GM19099 (cell line): ENCODE data around the gene PRDX2.

Experiments
- POLR2A ChIP-seq: IDR thresholded peaks from 3 replicates; pipeline ENCODE4 v1.6.1; 2011; ENCODE audit warnings: low read depth; ENCODE audit not compliant: insufficient read length; ENCODE audit errors: extremely low read depth

The PRDX2 gene

DNA sequence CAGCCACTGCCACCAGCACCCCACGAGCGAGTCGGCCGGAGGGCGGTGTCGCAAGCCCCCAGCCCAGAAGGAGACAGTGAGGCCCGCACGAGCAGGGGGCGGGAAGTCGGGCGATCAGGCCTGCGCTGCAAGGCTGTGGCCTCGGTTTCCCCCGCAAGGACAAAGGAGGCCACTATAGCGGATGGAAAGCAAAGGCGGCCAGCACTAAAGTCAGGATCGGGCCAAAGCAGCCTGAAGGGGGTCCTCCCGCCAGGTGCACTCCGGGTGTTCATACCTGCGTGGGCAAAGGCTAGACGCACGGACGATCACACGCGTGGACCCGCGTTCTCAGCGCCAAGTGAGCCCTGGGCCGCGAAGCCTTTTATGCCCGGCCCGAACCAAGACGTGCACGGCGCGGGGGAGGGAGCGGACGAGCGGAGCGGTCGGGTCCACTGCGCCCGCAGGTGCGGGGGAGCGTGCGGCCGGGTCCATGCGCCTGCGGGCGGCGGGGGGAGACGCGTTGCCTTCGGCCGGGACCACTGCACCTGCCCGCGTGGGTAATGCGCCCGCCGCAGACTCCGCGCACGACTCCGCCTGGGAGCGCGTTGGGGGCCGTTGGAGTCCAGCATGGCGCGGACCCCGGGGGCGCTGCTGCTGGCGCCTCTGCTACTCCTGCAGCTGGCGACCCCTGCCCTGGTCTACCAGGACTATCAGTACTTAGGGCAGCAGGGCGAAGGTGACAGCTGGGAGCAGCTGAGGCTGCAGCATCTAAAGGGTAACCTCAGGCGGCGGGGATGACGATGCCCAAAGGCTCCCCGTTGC is at the start of gene PRDX2, which contains the start of gene THSD8:
Gene PRDX2, minus strand, starts transcription at position 335 of the 801 bp plus-strand sequence. CDS start 539 bp downstream, outside the sequence.
Gene THSD8, plus strand, starts transcription at position 604 of the 801 bp plus-strand sequence. Its CDS starts 3 bp downstream, at position 607.
- TF ChIP-seq POLR2A, result peak; percentile 95

DNA sequence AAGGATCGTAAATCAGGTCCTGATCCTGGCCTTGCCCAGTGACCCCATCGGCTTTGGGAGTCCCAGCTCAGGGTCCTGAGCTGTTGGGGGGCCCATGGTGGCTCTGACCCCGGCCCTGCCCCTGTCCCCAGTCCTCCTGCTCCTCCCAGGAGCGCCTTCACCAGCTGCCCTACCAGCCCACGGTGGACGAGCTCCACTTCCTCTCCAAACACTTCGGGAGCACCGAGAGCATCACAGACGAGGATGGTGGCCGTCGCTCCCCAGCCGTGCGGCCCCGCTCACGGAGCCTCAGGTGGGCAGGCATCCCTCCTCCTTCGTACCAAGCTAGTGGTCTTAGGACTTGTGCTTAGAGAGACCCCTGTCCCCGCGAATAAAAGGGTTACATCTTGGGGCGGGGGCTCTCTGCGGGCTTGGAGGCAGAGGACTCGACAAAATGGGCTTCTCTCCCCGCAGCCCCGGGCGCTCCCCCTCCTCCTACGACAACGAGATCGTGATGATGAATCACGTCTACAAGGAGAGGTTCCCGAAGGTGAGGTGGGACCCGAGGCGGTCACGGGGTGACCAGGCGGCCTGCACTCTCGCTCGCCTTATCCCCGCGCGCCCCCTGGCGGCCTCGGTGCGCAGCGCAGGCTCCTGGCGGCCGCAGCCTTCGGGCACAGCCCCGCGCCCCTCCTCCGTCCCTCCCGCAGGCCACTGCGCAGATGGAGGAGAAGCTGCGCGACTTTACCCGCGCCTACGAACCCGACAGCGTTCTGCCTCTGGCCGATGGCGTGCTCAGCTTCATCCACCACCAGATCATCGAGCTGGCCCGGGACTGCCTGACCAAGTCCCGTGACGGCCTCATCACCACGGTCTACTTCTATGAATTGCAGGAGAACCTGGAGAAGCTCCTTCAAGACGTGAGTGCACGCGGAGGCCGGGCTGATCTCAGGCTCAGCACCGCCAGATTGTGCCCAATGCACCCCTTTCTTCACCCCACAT is 45.8 kb upstream of the PRDX2 start:
- no peak for TF ChIP-seq POLR2A

GRCh38 chr19:12843999-12844732 is 42.6 kb upstream of the PRDX2 start:
- no peak for TF ChIP-seq POLR2A

GRCh38 chr19:12843328-12843727 is 41.7 kb upstream of the PRDX2 start:
- no peak for TF ChIP-seq POLR2A

- no peak for TF ChIP-seq POLR2A
Measured at GRCh38 chr19:12842511-12842910, 40.9 kb upstream of the PRDX2 start.

DNA sequence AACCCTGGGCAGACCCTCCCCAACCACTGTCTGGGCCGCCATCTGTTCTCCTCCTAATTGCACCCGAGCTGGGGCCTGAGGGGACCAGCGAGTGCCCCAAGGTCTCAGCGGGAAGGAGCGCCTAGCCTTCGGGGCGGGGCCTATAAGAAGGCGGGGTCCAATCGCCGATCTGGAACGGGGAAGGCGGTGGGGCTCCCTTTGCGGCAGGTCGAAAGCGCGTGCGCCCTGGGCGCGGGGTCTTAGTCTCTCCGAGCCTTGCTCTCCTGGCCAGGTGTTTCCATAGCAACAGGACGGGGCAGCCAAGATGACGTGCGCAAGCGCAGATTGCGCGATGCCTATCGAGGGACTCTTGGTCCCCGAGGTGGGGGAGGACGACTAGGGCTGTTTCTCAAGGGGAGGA is 39.5 kb upstream of the PRDX2 start:
- TF ChIP-seq POLR2A, result no peak

GRCh38 chr19:12840091-12841079 is 38.8 kb upstream of the PRDX2 start:
- TF ChIP-seq POLR2A, result no peak

DNA sequence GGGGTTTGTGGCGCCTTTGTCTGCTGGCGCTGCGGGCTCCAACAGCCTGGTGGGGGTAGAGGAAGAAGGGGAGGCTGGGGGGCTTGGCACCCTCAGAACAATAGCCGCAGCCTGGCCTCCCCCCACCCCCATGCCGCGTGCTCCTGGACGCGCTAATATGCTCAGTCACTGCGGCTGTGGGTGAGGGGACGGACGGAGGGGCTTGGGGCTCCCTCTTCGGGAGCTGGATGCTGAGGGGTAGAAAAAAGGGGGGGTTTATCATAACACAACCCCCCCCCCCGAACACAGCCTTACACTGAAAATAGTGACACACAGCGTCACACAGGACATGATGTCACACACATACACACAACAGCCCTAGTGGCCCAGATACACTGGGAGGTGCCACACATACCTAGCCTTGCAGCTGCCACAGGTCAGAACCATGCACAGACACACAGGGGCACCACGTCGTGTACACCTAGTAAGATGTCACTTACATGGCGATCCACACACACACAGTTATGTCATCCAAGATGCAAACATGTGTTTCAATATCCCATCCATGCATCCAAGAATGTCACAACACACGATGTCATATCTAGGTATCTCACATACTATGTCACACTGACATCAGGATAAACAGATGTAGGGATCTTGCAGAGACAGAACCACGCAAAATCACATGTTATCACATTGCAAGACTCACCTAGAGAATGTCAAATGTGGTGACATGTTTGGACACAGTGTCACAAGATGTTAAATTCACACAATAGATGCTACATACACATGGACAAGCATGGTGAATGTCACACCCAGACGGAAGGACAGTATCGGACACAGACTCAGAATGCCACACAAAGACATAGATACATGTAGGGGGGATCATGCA is 37.5 kb upstream of the PRDX2 start:
- no peak for TF ChIP-seq POLR2A

DNA sequence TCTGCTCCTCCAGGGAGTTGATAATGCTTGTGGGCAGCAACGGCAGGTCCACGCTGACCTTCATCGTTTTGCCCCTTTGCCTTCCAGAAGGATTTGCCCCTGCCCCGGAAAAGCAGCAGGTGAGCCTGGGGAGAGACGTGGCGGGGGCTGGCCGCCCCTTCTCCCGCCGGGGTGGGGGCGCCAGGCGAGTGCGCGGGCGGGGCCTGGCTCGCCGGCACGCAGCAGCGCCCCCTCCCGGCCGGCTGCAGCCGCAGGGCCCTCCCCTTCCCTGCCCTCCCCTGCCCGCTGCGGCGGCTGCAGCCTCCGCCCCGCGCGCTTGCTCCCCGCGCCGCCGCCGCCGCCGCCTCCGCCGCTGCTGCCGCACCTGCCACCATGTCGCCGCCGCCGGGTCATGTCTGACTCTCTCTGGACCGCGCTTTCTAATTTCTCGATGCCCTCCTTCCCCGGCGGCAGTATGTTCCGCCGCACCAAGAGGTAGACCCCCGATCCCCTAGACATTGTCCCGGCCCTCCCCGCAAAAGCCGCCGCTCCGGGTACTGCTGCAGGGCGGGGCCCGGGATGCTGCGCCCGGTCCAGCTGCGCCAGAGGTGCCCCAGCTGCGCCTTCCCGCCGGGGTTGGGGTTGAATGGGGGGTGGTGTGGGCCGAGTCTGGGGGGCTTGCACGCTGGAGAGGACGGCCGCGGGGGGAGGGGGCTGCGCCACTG is 36.7 kb upstream of the PRDX2 start, which contains the start of gene MAST1:
Gene MAST1, plus strand, starts transcription at position 334 of the 704 bp plus-strand sequence. Its CDS starts 58 bp downstream, at position 392.
- TF ChIP-seq POLR2A, result no peak

GRCh38 chr19:12837225-12837624 is 35.6 kb upstream of the PRDX2 start:
- TF ChIP-seq POLR2A, result no peak

DNA sequence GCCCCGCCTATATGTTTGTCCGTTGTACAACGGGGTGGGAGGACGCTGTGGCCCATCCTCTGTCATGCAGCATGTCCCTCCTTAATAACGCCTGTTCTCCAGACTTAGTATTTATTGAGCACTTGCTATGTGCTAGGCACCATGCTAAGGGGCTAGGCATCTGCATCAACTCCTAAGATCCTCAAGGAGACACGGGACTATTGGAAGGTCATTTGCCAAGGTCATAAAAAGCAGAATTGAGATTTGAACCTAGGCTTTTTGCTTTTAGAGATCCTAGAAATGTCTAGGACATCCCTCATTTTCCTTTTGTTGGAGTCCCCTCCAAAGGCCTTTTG is 34.9 kb upstream of the PRDX2 start:
- no peak for TF ChIP-seq POLR2A
